ENCODE data around the gene NEK9.

DNA sequence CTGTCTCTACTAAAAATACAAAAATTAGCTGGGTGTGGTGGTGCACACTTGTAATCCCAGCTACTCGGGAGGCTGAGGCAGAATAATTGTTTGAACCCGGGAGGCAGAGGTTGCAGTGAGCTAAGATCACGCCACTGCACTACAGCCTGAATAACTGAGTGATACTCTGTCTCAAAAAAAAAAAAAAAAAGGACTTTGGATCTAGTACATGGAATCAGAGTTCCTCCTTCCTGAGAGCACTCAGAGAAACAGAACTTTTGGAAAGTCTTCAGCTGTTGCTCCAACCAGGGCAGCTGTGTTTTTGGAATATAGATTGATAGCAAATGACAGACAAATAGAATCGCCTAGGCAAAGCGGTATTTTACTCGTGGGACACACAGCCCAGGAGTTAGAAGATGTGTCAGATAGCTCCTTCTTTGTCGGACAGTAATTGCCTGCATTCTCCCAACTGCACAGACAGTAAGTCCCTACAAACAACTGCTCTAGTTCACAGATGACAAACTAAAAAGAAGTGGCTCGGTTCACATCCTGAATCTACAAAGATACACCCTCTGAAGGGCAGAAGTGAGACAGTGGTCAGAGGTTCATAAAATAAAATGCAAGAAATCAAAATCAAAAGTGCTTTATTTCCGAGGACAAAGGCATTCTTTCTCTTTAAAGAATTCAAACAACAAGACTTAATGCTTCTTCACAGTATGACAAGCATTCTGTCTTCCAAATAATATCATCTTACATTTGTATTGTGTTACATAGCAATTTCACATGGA lies 17.1 kb upstream of the NEK9 start:
- TF ChIP-seq POLR2A (IDR thresholded peaks at IDR 0.05; ENCODE audit: low read depth, low read length) = no peak
- TF ChIP-seq POLR2AphosphoS5 (IDR thresholded peaks at IDR 0.05; ENCODE audit: insufficient read depth, low read depth, low read length) = no peak
